Measurements from ENCODE around the gene AQP12B.
"Not testable (repeated sequence)": the region's sequence is repeated elsewhere in the genome, so short reads cannot be mapped to it uniquely, and the experiment has no call there.

AQP12B gene
- 0 reads per million in 4 donors for total RNA-seq

- not testable (repeated sequence) for DNase-seq
Measured at GRCh38 chr2:240682431-240683224, at the start of gene AQP12B. Gene AQP12B (minus strand): TSS chr2:240682885. CDS start chr2:240682837, 48 bp downstream.

- no peak for DNase-seq
Measured at GRCh38 chr2:240732184-240732583, 49.5 kb upstream of the AQP12B start.

- no peak for DNase-seq
Measured at GRCh38 chr2:240731178-240731545, 48.5 kb upstream of the AQP12B start.

- no peak for DNase-seq
Measured at GRCh38 chr2:240730501-240731177, 48.0 kb upstream of the AQP12B start.

- DNase-seq, result no peak
Measured at GRCh38 chr2:240728827-240729226, 46.1 kb upstream of the AQP12B start.

GRCh38 chr2:240728361-240728760 lies 45.7 kb upstream of the AQP12B start:
- no peak for DNase-seq

- DNase-seq, result no peak
Measured at GRCh38 chr2:240727913-240728312, 45.2 kb upstream of the AQP12B start.

- DNase-seq, result no peak
Measured at GRCh38 chr2:240727439-240727838, 44.8 kb upstream of the AQP12B start.

GRCh38 chr2:240726876-240727275 lies 44.2 kb upstream of the AQP12B start:
- no peak for DNase-seq

- no peak for DNase-seq
Measured at GRCh38 chr2:240725671-240726070, 43.0 kb upstream of the AQP12B start.

- DNase-seq, result no peak
Measured at GRCh38 chr2:240725266-240725665, 42.6 kb upstream of the AQP12B start.

- DNase-seq, result no peak
Measured at GRCh38 chr2:240724431-240724830, 41.7 kb upstream of the AQP12B start.

GRCh38 chr2:240723851-240724250 lies 41.2 kb upstream of the AQP12B start:
- DNase-seq, result no peak

GRCh38 chr2:240722796-240723735 lies 40.4 kb upstream of the AQP12B start:
- no peak for DNase-seq

GRCh38 chr2:240722376-240722775 lies 39.7 kb upstream of the AQP12B start:
- no peak for DNase-seq

- no peak for DNase-seq
Measured at GRCh38 chr2:240721596-240722180, 39.0 kb upstream of the AQP12B start.

GRCh38 chr2:240720686-240721595 lies 38.3 kb upstream of the AQP12B start:
- DNase-seq, result no peak

GRCh38 chr2:240719676-240720545 lies 37.2 kb upstream of the AQP12B start:
- DNase-seq, result no peak

GRCh38 chr2:240718896-240719490 lies 36.3 kb upstream of the AQP12B start:
- DNase-seq, result no peak

Measured in T-helper 1 cell (primary cell).